NCI-H82 (cell line): ENCODE results near the gene LRP1B.
A peak's percentile ranks its signal among the peaks of the same experiment; 100 is the strongest.

Source experiments
- DNase-seq: peaks from one replicate; lab custom pipeline; 2025; lab: John Stamatoyannopoulos, UW

Gene LRP1B

GRCh38 chr2:142104134-142104758 is 26.6 kb downstream of the LRP1B start:
- no peak for DNase-seq

- DNase-seq: no peak
These were observed 29.8 kb downstream of the LRP1B start for GRCh38 chr2:142100970-142101369.

- DNase-seq: no peak
These were observed 30.5 kb downstream of the LRP1B start for GRCh38 chr2:142100139-142100873.

GRCh38 chr2:142097711-142098110 is 33.1 kb downstream of the LRP1B start:
- no peak for DNase-seq

GRCh38 chr2:142095647-142096046 is 35.2 kb downstream of the LRP1B start:
- no peak for DNase-seq

GRCh38 chr2:142094233-142094632 is 36.6 kb downstream of the LRP1B start:
- DNase-seq: no peak

GRCh38 chr2:142088058-142088568 is 42.7 kb downstream of the LRP1B start:
- DNase-seq: no peak

GRCh38 chr2:142087585-142087984 is 43.2 kb downstream of the LRP1B start:
- DNase-seq: peak; percentile 15

- no peak for DNase-seq
These were observed 48.4 kb downstream of the LRP1B start for GRCh38 chr2:142082368-142082767.

GRCh38 chr2:142076317-142076716 is 54.5 kb downstream of the LRP1B start:
- no peak for DNase-seq

- DNase-seq: no peak
These were observed 55.0 kb downstream of the LRP1B start for GRCh38 chr2:142075826-142076225.

- no peak for DNase-seq
These were observed 61.4 kb downstream of the LRP1B start for GRCh38 chr2:142069251-142069888.

GRCh38 chr2:142065700-142066099 is 65.1 kb downstream of the LRP1B start:
- no peak for DNase-seq

- no peak for DNase-seq
These were observed 65.7 kb downstream of the LRP1B start for GRCh38 chr2:142065156-142065555.

GRCh38 chr2:142061733-142062132 is 69.1 kb downstream of the LRP1B start:
- DNase-seq: no peak

GRCh38 chr2:142058149-142058548 is 72.7 kb downstream of the LRP1B start:
- no peak for DNase-seq

GRCh38 chr2:142056784-142057183 is 74.0 kb downstream of the LRP1B start:
- no peak for DNase-seq

- peak; percentile 73 for DNase-seq
These were observed 78.5 kb downstream of the LRP1B start for GRCh38 chr2:142052220-142052863.

- DNase-seq: no peak
These were observed 82.2 kb downstream of the LRP1B start for GRCh38 chr2:142048581-142048980.

- no peak for DNase-seq
These were observed 85.2 kb downstream of the LRP1B start for GRCh38 chr2:142045641-142046040.

- no peak for DNase-seq
These were observed 86.6 kb downstream of the LRP1B start for GRCh38 chr2:142044197-142044596.

- no peak for DNase-seq
These were observed 88.1 kb downstream of the LRP1B start for GRCh38 chr2:142042536-142043199.
